Stomach (tissue), 4 donors: Measurements from ENCODE around the gene OPCML.

ENCODE experiments used
- CTCF ChIP-seq, 7 experiments: fragments of 450-650 bp in 4 of 7; fragments of 200-600 bp in 3 of 7; sonication (generic) in 3 of 7; IDR thresholded peaks; one replicate each; pipeline ENCODE4 v1.5.1; 2016 to 2019; ENCODE audit warnings: antibody characterized with exemption in 7 of 7, control low read depth in 2 of 7, mild to moderate bottlenecking in 1 of 7
- POLR2AphosphoS5 ChIP-seq, 3 donors: sonication (generic); formaldehyde crosslinking; IDR thresholded peaks; one replicate each; pipeline ENCODE4 v1.6.1; 2016; ENCODE audit warnings: antibody characterized with exemption in 3 of 3

GRCh38 chr11:132982772-132983640 lies 549.3 kb downstream of the OPCML start:
- TF ChIP-seq CTCF (IDR thresholded peaks at IDR 0.05) = no peak
- no peak for TF ChIP-seq POLR2AphosphoS5 (IDR thresholded peaks at IDR 0.05)
